ENCODE results near the gene ADM2. TPM values are rescaled to one million over a fixed set of nuclear protein-coding genes. Genes with fewer than 3 reads are reported as not detected.
A peak's percentile ranks its signal among the peaks of the same experiment; 100 is the strongest.

ADM2 gene
- total and polyA plus RNA-seq, 2 of the 13 experiments (the other 11 are each of a cell fraction or from before 2014, with no cell fraction given), result 1.2 to 3.0 TPM

- TF ChIP-seq SOX13 (IDR thresholded peaks at IDR 0.05) (no peak), SOX13 (CRISPR knock-in tag; conservative IDR thresholded peaks at IDR 0.05 in 1 of 2, IDR thresholded peaks at IDR 0.05 in 1 of 2) (peak in 1 of 2 experiments; percentile 31; a peak in 1 of 4 replicates), MAF1 (CRISPR knock-in tag; IDR thresholded peaks at IDR 0.05; ENCODE audit: borderline replicate concordance) (no peak), MTERF4 (CRISPR knock-in tag; IDR thresholded peaks at IDR 0.05) (peak; percentile 84; the same call in 1 of the 2 replicates), KLF12 (CRISPR knock-in tag; IDR thresholded peaks at IDR 0.05; ENCODE audit: borderline replicate concordance) (no peak), MATR3 (CRISPR knock-in tag; IDR thresholded peaks at IDR 0.05) (no peak), MTA3 (CRISPR knock-in tag; IDR thresholded peaks at IDR 0.05) (no peak), SNAPC2 (CRISPR knock-in tag; IDR thresholded peaks at IDR 0.05) (no peak), SPEN (CRISPR knock-in tag; IDR thresholded peaks at IDR 0.05; ENCODE audit: low read depth) (peak; percentile 71), ZNF260 (CRISPR knock-in tag; IDR thresholded peaks at IDR 0.05; ENCODE audit: borderline replicate concordance, low read depth) (no peak; the same call in 1 of the 2 replicates), ASH2L (IDR thresholded peaks at IDR 0.05; ENCODE audit: insufficient read length, low read depth, low read length) (no peak), PLRG1 (conservative IDR thresholded peaks at IDR 0.05) (no peak), NFYB (CRISPR knock-in tag; IDR thresholded peaks at IDR 0.05) (peak; percentile 18; the same call in 1 of the 2 replicates), ZSCAN29 (CRISPR knock-in tag; conservative IDR thresholded peaks at IDR 0.05) (no peak), ZNF577 (CRISPR knock-in tag; IDR thresholded peaks at IDR 0.05; ENCODE audit: borderline replicate concordance, low read depth) (no peak), RBAK (CRISPR knock-in tag; IDR thresholded peaks at IDR 0.05) (no peak), BCLAF1 (IDR thresholded peaks at IDR 0.05) (no peak), CENPX (CRISPR knock-in tag; IDR thresholded peaks at IDR 0.05) (no peak), ZKSCAN1 (IDR thresholded peaks at IDR 0.05; ENCODE audit: low read length) (no peak)
- TF ChIP-seq, protein P1, sequence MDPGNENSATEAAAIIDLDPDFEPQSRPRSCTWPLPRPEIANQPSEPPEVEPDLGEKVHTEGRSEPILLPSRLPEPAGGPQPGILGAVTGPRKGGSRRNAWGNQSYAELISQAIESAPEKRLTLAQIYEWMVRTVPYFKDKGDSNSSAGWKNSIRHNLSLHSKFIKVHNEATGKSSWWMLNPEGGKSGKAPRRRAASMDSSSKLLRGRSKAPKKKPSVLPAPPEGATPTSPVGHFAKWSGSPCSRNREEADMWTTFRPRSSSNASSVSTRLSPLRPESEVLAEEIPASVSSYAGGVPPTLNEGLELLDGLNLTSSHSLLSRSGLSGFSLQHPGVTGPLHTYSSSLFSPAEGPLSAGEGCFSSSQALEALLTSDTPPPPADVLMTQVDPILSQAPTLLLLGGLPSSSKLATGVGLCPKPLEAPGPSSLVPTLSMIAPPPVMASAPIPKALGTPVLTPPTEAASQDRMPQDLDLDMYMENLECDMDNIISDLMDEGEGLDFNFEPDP (CRISPR knock-in tag; conservative IDR thresholded peaks at IDR 0.05), result no peak
Observed at GRCh38 chr22:50525104-50525857, 43.9 kb downstream of the ADM2 start, which contains the start of gene SCO2 (continued).

All from HepG2 (cell line).